ENCODE data around the gene CEP20.

DNA sequence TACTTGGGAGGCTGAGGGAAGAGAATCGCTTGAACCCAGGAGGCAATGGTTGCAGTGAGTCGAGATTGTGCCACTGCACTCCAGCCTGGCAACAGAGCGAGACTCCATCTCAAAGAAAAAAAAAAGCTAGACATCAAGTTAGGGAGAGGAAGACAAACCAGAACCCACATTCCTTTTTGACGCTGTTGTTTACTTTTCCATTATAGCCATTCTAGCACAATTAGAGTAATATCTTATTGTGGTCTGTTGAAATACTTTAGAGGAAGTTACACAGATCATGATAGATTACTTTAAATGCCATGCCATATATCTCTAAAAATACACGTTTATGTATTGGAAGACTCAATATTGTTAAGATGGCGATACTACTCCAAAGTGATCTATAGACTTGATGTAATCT lies 44.5 kb upstream of the CEP20 start:
- TF ChIP-seq, protein P1, sequence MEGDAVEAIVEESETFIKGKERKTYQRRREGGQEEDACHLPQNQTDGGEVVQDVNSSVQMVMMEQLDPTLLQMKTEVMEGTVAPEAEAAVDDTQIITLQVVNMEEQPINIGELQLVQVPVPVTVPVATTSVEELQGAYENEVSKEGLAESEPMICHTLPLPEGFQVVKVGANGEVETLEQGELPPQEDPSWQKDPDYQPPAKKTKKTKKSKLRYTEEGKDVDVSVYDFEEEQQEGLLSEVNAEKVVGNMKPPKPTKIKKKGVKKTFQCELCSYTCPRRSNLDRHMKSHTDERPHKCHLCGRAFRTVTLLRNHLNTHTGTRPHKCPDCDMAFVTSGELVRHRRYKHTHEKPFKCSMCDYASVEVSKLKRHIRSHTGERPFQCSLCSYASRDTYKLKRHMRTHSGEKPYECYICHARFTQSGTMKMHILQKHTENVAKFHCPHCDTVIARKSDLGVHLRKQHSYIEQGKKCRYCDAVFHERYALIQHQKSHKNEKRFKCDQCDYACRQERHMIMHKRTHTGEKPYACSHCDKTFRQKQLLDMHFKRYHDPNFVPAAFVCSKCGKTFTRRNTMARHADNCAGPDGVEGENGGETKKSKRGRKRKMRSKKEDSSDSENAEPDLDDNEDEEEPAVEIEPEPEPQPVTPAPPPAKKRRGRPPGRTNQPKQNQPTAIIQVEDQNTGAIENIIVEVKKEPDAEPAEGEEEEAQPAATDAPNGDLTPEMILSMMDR (IDR thresholded peaks at IDR 0.05): no peak
- TF ChIP-seq POLR2A (IDR thresholded peaks at IDR 0.05): no peak

Measured in thyroid gland (tissue), 4 donors.